HG03432 (cell line): Measurements from ENCODE around the gene ACAA2.
"Not testable (repeated sequence)": the region's sequence is repeated elsewhere in the genome, so short reads cannot be mapped to it uniquely, and the experiment has no call there.

Experiments
- ATAC-seq: cut with Tn5 transposase; IDR thresholded peaks from one replicate; pipeline ENCODE4 v1.9.1; 2021; ENCODE audit warnings: mild to moderate bottlenecking, moderate library complexity; ENCODE audit not compliant: unreplicated experiment

The ACAA2 gene

DNA sequence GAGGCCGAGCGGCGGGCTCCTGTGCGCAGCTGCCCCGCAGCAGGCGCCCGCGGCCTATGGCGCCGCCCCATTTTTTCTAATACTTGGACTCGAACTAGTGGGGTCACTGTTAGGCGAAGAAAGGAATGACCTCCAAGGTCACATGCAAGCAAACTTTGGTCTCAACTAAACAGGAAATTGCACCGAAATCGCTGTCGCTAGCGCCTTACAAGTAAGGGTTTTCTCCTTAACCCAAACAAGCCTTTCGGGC, 339 bp downstream of the ACAA2 start:
- peak; percentile 27 for ATAC-seq

DNA sequence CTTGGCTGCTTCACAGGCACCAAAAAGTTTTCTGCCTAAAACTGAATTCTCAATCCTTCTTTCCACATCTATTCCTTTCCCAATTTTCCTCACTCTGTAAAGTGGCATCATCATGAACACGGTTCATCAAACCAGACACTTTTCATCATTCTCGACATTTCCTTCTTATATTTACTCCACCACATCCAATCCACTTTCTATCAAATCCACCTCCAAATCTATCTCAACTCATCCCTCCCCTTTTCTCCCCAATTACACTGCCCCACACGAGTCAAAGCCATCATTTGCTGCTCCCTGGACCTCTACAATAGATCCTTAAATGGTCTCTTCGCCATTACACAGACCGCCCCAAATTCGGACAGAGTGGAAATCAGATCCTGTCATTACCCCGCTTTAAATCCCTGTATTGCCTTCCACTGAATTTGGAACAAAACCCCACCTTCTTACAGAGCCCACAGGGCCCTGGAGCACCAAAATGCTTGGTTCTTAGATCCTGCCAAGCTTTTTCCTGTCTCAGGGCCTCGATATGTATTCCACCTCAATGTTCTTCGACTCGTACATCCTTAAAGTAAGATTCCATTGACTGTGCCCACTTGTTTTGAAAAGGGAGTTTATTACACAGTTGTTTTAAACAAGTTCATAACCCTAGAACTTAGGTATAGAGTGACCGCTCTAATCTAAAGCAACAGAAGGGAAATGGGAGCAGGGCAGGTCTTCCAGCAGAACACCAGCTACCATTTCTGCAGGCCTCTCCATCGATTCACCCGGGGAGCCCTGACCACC, 856 bp downstream of the ACAA2 start:
- ATAC-seq: no peak

DNA sequence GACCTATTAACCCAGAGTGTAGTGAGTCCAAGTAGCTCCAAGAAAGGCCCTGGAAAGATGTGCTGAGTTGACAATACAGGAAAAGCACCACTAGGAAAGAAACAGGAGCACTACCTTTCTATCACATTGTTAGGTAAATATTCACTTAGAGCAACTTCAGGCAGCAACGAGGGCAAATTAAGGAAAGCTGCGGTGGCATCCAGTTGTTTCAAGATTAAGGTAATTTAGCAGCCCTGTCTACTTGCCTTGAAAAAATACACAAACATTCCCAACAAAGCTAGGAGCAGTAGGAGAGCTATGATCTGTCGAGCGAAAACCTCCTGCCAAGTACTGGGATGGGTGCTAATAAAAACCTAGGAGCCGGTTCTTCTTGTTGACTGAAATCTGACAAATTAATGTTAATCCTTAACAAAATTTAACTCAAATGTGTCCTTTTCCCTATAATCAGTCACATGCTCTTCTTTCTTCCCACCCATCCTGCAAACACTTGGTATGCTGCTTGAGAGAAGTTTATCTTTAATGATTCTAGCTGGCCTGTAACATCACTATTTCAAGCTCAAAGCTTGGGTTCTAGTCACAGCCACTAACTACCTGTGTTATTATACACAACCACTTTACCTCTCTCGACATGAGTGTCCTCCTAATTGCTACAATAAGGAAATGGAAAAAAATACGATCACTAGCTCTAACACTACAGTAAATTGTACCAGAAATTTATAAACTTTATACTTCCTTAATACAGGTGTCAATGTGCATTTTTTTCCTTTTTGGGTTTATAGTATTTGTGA, 2.0 kb downstream of the ACAA2 start:
- no peak for ATAC-seq

DNA sequence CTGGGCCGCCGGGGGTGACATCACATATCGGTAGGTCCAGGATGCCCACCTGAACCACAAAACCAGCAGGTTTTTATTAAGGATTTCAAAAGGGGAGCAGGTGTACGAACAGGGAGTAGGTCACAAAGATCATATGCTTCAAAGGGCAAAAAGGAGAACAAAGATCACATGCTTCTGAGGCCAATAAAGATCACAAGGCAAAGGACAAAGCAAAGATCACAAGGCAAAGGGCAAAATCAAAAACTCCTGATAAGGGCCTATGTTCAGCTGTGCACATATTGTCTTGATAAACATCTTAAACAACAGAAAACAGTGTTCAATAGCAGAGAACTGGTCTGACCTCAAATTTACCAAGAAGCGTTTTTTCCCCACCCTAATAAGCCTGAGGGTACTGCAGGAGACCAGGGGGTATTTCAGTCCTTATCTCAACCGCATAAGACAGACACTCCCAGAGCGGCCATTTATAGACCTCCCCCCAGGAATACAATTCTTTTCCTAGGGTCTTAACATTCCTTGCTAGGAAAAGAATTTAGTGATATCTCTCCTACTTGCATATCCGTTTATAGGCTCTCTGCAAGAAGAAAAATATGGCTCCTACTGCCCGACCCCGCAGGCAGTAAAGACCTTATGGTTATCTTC, 4.7 kb downstream of the ACAA2 start:
- ATAC-seq: not testable (repeated sequence)

DNA sequence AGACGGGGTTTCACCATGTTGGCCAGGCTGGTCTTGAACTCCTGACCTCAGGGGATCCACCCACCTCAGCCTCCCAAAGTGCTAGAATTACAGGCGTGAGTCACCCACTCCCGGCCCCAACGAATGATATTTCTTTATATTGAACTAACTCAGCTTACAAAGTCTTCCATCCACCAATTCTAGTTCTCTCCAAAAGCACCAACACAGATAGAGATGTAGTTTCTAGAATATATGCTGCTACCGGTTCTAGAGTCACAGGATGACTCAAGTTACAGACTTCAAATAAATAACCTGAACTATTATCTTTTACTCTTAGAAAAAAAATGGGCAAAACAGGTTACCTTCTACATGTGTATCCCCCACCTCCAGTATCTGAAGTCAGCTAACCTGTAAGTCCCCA, 9.2 kb downstream of the ACAA2 start:
- ATAC-seq: no peak

DNA sequence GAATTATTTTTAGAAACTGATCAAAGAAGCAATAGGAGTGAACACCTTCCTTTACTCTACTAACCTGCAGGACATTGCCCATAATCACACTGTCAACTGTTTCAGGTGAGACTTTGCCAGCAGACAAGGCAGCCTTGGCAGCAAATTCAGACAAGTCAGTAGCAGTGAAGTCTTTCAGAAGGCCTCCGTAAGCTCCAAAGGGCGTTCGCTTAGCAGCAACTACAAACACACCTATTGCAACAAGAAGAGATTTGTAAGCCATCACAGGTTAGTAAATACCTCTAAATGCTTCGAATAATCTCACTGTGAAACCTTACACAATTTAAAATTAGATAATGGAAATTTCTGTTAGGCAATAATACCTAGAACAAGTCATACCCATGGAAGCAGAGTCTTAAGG, 10.7 kb downstream of the ACAA2 start:
- ATAC-seq: no peak

DNA sequence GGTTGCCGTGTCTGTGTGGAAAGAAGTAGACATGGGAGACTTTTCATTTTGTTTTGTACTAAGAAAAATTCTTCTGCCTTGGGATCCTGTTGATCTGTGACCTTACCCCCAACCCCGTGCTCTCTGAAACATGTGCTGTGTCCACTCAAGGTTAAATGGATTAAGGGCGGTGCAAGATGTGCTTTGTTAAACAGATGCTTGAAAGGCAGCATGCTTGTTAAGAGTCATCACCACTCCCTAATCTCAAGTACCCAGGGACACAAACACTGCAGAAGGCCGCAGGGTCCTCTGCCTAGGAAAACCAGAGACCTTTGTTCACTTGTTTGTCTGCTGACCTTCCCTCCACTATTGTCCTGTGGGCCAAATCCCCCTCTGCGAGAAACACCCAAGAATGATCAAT, 12.8 kb downstream of the ACAA2 start:
- not testable (repeated sequence) for ATAC-seq

DNA sequence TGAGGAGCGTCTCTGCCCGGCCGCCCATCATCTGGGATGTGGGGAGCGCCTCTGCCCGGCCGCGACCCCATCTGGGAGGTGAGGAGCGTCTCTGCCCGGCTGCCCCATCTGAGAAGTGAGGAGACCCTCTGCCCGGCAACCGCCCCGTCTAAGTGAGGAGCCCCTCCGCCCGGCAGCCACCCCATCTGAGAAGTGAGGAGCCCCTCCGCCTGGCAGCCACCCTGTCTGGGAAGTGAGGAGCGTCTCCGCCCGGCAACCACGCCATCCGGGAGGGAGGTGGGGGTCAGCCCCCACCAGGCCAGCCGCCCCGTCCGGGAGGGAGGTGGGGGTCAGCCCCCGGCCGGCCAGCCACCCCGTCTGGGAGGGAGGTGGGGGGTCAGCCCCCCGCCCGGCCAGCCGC, 13.5 kb downstream of the ACAA2 start:
- not testable (repeated sequence) for ATAC-seq

DNA sequence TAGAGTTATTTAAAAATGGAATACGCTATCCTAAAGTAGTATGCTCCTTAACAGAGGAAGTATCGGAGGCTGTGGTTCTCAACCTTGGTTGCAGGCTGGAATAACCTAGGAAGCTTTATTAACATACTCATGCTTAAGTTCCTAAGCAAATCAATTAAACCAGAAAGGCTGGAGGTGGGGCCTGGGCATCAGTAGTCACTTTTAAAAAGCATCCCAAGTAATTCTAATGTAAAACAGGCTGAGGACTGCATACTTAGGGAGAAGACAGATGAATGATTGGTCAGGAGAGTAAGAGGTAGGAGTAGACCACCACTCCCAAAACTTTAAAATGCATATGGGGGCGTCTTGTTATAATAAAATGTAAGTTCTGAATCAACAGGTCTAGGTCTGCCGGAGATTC, 15.3 kb downstream of the ACAA2 start:
- no peak for ATAC-seq

DNA sequence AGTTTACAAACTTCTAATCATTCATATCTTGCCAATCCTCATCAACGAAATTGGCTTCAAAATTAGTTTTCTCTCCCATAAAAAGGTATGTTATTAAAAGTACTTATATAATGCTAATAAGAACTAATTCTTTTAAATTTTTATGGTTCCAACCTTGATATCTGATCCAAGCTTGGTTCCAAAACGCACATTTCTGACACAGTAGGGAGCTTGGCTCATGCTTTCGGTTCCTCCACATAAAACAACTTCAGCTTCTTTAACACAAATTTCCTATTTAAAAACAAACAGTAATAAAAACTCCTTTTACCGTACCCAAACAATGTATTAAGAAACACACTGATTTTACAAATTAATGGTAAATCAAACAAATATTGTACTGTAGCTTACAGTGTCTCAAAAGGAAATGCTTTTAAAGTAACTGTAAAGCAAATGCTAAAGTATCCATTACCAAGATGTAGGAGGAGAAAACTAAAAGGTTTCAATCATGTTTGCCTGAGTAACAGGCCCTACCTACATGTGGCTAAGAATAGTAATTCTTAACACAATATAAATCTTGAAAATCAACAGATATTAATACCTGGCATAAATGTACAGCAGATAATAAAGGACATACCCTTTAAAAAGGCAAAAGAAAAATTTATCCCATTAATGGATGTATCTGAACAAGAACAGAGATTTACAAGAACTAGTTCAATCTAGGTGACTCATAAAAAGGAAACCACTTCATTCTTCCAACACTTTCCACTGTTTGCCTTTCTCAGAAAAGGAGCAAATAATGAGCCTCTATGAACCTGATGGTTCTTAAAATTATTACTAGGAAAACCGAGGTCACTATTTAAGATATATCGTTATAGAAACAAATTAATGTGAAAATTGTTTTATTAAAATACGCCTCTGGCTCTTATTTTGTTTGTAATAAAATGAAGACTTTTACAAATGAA, 17.5 kb downstream of the ACAA2 start:
- no peak for ATAC-seq

DNA sequence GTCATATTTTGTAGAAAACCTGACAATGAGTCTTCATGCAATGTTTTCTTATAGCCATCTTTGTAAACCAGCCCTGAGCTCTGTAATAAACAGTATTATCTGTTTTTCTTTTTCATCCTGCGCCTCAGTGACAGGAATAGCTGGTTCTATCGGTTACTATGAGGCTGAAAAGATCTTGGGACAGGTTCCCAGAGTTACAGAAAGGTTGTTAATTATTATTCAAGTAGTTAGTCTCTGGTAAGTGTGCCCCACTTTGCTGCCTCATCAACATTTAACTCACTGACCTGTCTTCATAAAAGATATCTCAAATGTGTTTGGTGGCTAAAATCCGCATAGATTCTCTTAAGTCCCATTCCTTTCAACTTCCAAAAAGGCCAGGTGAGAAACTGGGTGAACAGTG, 18.6 kb downstream of the ACAA2 start:
- no peak for ATAC-seq

DNA sequence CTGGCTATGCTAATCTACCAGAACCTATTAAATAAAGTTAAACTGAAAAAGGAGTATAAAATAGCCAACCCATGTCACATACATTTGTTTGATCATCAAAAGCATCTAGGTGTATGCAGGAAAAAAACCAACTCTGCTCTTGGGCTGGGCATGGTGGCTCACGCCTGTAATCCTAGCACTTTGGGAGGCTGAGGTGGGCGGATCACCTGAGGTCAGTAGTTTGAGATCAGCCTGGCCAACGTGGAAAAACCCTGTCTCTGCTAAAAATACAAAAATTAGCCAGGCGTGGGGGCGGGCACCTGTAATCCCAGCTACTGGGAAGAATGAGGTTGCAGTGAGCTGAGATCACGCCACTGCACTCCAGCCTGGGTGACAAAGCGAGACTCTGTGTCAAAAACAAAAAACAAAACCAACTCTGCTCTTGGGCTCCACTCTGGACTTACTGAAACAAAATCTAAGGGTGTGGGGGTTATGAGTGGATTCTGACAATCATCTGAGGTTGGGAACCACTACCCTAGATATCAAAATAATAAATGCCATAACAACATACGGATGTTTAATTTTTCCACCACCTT, 23.7 kb downstream of the ACAA2 start:
- not testable (repeated sequence) for ATAC-seq

DNA sequence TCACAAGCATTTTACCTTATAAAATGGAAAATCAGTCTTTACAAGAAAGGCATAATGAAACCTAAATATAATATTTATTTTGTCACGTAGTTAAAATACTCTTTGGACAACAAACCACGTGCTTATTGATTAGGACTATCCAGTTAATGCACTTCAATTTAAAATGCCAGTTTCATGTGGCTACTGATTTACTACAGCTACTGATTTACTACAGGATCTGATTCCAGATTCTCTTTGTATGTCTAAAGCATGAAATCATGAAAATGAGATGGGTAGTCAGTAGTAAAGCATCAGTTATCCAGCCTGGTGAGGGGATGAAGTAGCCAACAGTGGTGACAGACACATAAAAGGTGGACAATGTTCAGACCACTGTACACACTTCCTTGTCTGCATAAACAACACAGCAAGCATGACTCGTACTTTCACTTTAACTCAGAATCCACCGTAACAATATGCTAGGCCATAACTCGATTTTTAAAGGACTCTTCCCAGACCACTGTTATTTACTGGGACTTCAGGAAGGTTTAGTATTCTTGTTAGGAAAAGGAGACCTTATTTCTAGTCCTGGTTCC, 24.9 kb downstream of the ACAA2 start:
- peak; percentile 75 for ATAC-seq

DNA sequence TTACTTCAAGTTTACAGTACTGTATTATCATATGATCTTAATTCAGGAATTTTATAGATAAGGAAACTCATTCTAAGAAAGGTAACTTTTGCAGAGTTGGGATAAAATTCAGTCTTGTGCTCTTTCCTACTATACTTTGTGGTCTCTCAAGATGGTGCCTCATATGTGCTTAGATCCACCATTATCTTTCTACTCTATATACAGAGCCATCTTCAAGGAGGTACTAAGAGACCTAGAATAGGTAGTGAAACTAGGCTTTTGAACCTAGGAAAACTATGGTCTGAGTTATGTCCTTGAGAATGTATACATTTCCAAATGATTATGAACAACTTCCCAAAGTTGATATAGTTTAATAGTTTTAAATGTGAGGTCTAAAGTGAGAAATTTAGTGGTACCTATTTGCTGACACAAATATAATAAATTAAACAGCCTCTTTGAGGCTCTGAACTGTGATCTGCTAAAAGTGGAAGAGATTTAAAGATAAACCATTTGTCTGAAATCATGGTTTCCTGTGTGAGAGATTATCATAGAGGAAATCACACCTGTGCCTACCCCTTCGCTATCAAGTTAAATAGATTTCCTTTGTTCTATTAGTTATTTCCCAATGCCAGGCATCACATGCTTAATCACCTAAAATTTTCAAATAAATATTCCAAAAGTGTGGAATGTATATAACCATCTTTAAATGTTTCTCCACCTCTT, 27.2 kb downstream of the ACAA2 start:
- ATAC-seq: no peak

DNA sequence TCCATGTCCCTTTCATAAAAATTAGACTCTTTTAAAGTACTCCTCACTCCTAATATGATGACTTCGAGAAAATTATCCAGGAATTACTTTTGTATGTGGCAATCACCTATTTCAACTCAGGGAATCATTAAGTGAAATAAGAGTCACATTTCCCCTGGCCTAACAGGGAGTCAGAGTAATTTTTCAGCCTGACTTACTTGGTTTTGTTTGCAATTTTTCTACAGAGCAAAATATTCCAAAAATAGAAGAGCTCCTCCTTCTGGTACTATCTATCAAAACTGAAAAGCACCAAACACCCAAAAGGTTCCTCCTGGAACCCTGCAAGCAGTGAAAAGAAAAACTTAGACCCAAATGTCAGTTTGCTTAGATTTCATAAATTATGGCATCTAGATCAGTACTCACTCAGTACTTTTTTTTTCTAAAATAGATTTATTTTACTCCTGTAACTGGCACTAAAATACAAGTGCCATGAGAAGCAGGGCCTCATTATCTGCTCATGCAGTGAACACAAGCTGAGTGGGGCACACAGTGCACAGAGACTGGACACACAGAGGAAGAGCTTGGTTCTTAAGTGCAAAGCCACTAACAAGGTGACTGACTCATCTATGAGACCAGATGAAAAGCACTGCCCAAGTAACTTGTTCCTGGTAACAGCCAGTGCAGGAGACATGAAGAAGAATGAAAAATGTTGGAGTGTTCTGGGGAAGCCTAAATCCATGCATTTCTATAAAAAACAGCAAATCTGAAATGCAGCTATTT, 28.7 kb downstream of the ACAA2 start:
- no peak for ATAC-seq

DNA sequence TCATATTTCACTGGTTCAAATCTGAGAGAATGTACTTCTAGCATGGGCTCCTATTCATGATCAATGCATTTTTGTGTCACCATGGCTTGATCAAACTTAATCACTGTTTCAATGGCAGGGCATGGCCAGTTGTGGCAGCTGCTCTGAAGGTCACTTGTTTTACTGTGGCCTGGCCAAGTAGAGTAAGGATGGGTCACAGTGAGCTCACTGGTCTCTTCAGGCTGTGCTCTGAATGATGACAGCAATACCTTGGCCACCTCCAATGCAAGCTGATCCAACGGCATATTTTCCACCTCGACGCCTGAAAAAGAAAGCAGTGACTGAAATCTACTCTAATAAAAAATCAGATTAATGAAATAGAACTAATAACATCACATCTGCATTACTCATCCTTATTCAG, 29.7 kb downstream of the ACAA2 start:
- ATAC-seq: not testable (repeated sequence)

DNA sequence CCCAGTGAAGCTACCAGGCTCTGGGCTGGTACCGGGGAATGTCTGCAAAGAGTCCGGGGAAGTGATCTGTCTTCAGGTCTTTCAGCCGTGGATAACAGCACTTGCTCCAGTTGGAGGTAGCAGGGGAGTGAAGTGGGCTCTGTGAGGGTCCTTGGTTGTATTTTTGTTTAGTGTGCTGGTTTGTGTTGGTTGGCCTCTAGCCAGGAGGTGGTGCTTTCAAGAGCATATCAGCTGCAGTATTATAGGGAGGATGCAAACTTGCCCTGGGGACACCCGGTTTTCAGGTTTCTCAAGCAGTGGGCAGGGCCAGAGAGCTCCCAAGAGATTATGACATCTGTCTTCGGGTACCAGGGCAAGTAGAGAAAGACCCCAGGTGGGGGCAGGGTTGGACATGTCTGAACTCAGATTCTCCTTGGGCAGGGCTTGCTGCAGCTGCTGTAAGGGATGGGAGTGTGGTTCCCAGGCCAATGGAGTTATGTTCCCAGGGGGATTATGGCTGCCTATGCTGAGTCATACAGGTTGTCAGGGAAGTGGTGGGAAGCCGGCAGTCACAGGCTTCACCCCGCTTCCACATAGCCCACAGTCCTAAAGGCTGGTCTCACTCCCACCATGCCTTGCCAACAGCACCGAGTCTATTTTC, 34.4 kb downstream of the ACAA2 start:
- no peak for ATAC-seq

DNA sequence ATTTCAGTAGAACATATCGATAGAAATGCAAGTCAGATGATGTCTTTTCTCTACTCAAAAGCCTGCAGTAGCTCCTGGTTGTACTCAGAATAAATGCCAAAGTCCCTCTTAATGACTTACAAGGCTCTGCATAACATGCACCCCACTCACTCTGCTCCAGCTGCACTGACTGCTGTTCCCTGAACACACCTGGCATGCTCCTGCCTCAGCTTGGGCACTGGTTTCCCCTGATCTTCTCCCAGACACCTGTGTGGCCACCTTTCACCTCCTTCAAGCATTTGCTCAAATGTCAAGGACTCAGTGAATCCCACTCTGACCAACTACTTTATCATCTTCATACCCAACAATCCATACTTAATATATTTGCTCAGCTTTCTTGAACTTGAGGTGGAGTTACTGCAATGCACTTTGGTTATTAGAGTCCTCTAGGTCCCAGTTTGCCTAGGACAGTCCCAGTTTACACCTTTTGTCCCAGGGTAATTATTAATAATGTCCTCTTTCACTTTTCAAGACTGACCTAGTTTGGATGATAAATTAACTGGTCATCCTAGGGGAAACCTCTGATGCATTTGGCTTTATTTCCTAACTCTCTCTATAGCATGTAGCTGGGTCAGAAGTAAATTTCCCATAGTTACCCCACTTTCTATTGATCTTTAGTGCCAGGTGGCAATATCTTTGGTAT, 44.1 kb downstream of the ACAA2 start:
- ATAC-seq: no peak
